Calu3 (cell line): ENCODE results near the gene ARL3. TPM values are rescaled to one million over a fixed set of nuclear protein-coding genes. Genes with fewer than 3 reads are reported as not detected.

Experiments
- BruUV-seq: library from RNA; stranded (reverse); fragments of 400-500 nt; replicated peaks from 2 replicates; lab custom pipeline; 2021; lab: Mats Ljungman, UMichigan
- CTCF ChIA-PET: fragments of 300-600 bp; sonication (Branson Sonifier 250); formaldehyde crosslinking; loops from one replicate; lab custom pipeline; 2022; ENCODE audit warnings: antibody characterized with exemption; lab: Charles Lee
- DNase-seq: peaks from one replicate; pipeline ENCODE4 v3.0.0; 2022
- H3K27ac Mint-ChIP-seq: one replicate; pipeline ENCODE4 v1.8.0; 2022; ENCODE audit warnings: mixed read lengths; ENCODE audit not compliant: unreplicated experiment
- H3K27me3 Mint-ChIP-seq: one replicate; pipeline ENCODE4 v1.8.0; 2022; ENCODE audit warnings: mixed read lengths; ENCODE audit not compliant: unreplicated experiment
- H3K36me3 Mint-ChIP-seq: one replicate; pipeline ENCODE4 v1.8.0; 2022; ENCODE audit warnings: mild to moderate bottlenecking, moderate library complexity, mixed read lengths; ENCODE audit not compliant: insufficient read depth, unreplicated experiment
- H3K4me1 Mint-ChIP-seq: one replicate; pipeline ENCODE4 v1.8.0; 2022; ENCODE audit warnings: mild to moderate bottlenecking, low read depth, mixed read lengths; ENCODE audit not compliant: unreplicated experiment
- H3K4me3 Mint-ChIP-seq: one replicate; pipeline ENCODE4 v1.8.0; 2022; ENCODE audit warnings: mild to moderate bottlenecking, low read depth, moderate library complexity, mixed read lengths; ENCODE audit not compliant: unreplicated experiment
- H3K9me3 Mint-ChIP-seq: one replicate; pipeline ENCODE4 v1.8.0; 2022; ENCODE audit warnings: low read depth, mixed read lengths; ENCODE audit not compliant: unreplicated experiment
- CTCF ChIP-seq: fragments of 200-600 bp; IDR thresholded peaks from one replicate; pipeline ENCODE4 v1.8.0; 2022; ENCODE audit warnings: antibody characterized with exemption; ENCODE audit not compliant: unreplicated experiment
- intact Hi-C: fragments of 100-400 bp; cut with micrococcal nuclease; formaldehyde crosslinking; loops from one replicate; pipeline ENCODE4 v1.10.0; 2022; ENCODE audit not compliant: unreplicated experiment
- total RNA-seq: library from RNA; stranded (reverse); gene quantifications from 2 replicates; pipeline ENCODE4 v1.2.3, GENCODE V29; 2022

ARL3 gene
- total RNA-seq, 1 experiment from 2014 or later = 5.6 TPM

GRCh38 chr10:102653060-102653459 lies 61.1 kb downstream of the ARL3 start:
- Mint-ChIP-seq H3K4me3 (no peak overlapping the region), H3K27me3 (no peaks in the 10 kb centered on the region), H3K9me3 (no peaks in the 10 kb centered on the region), H3K36me3 (peaks cover 31% of the 10 kb centered on the region), H3K27ac (no peak overlapping the region), H3K4me1 (peaks cover 19% of the 10 kb centered on the region)
- CTCF ChIA-PET = no interaction called here
- intact Hi-C loops = no loop called here
- TF ChIP-seq CTCF = no peak
- BruUV-seq = no TSS peak
- no peak for DNase-seq

GRCh38 chr10:102652170-102652916 lies 61.9 kb downstream of the ARL3 start:
- TF ChIP-seq CTCF = no peak
- Mint-ChIP-seq H3K36me3 (peaks cover 24% of the 10 kb centered on the region), H3K27me3 (no peaks in the 10 kb centered on the region), H3K4me1 (peaks cover 17% of the 10 kb centered on the region), H3K4me3 (no peak overlapping the region), H3K9me3 (no peaks in the 10 kb centered on the region), H3K27ac (no peak overlapping the region)
- CTCF ChIA-PET = no interaction called here
- DNase-seq = no peak
- no TSS peak for BruUV-seq
- intact Hi-C loops = no loop called here

GRCh38 chr10:102651455-102652169 lies 62.6 kb downstream of the ARL3 start:
- H3K9me3 Mint-ChIP-seq = no peaks in the 10 kb centered on the region
- intact Hi-C loops = no loop called here
- CTCF ChIA-PET = no interaction called here
- DNase-seq = no peak
- peaks cover 22% of the 10 kb centered on the region for H3K4me1 Mint-ChIP-seq
- no peak overlapping the region for H3K27ac Mint-ChIP-seq
- no peaks in the 10 kb centered on the region for H3K27me3 Mint-ChIP-seq
- BruUV-seq = no TSS peak
- TF ChIP-seq CTCF = no peak
- no peak overlapping the region for H3K4me3 Mint-ChIP-seq
- H3K36me3 Mint-ChIP-seq = peaks cover 24% of the 10 kb centered on the region

- peaks cover 30% of the 10 kb centered on the region for H3K4me1 Mint-ChIP-seq
- CTCF ChIA-PET = no interaction called here
Observed at GRCh38 chr10:102650655-102651454, 63.3 kb downstream of the ARL3 start.

More at GRCh38 chr10:102650655-102651454, 63.3 kb downstream of the ARL3 start:
- peaks cover 24% of the 10 kb centered on the region for H3K36me3 Mint-ChIP-seq
- H3K9me3 Mint-ChIP-seq = no peaks in the 10 kb centered on the region
- no peak for DNase-seq
- no peak overlapping the region for H3K4me3 Mint-ChIP-seq
- no peak overlapping the region for H3K27ac Mint-ChIP-seq
- intact Hi-C loops = no loop called here
- no peaks in the 10 kb centered on the region for H3K27me3 Mint-ChIP-seq
- TF ChIP-seq CTCF = no peak
- no TSS peak for BruUV-seq
